Stimulated activated CD8-positive, alpha-beta memory T cell treated with anti-CD3 and anti-CD28 coated beads, Interleukin-4, amount 100 ng/mL, for 24 hours (primary cell): ENCODE results near the gene PHETA1.

ENCODE experiments used
- DNase-seq: peaks from one replicate; pipeline ENCODE4 v3.0.0-alpha.2; 2020; ENCODE audit warnings: low read depth

PHETA1 gene, protein sequence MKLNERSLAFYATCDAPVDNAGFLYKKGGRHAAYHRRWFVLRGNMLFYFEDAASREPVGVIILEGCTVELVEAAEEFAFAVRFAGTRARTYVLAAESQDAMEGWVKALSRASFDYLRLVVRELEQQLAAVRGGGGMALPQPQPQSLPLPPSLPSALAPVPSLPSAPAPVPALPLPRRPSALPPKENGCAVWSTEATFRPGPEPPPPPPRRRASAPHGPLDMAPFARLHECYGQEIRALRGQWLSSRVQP

GRCh38 chr12:111368788-111369495 lies at the start of gene PHETA1:
PHETA1 (minus strand) TSS chr12:111369095; CDS start chr12:111363427, 5,668 bp downstream.
- peak; percentile 78 for DNase-seq

DNA sequence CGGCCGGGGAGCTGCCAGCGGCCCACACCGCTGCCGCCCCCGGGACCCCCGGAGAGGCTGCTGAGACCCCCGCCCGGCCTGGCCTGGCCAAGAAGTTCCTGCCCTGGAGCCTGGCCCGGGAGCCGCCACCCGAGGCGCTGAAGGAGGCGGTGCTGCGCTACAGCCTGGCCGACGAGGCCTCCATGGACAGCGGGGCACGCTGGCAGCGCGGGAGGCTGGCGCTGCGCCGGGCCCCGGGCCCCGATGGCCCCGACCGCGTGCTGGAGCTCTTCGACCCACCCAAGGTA lies 49.6 kb upstream of the PHETA1 start:
- DNase-seq, result no peak

GRCh38 chr12:111417784-111418593 lies 49.1 kb upstream of the PHETA1 start:
- no peak for DNase-seq

- DNase-seq, result no peak
Observed at GRCh38 chr12:111417290-111417689, 48.4 kb upstream of the PHETA1 start.

DNA sequence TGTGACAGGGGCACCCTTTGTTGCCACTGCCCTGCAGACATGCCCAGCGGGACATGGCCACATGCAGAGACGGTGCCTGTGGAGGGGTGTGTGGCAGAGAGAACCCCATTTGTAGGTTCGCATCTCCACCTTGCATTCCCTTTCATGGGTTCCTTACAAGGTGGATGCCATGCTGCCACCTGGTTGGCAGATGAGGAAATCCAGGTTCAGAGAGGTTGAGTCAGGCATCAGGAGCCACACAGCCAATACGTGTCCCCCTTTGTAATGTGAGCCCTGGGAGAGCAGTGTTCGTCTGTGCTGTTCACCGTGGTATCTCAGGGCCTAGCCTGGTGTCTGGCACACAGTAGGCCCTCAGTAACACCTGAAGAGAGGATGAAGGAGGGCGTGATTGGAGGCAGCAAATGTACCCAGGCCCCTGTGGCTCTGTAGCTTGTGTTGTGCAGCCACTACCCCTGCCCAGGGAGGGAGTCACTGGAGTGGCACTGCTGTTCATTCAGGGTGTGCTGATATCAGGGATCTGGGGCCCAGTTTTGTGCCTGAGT lies 45.9 kb upstream of the PHETA1 start:
- DNase-seq, result no peak

- DNase-seq, result no peak
Observed at GRCh38 chr12:111413442-111414086, 44.7 kb upstream of the PHETA1 start.

- DNase-seq, result no peak
Observed at GRCh38 chr12:111412830-111413441, 44.0 kb upstream of the PHETA1 start.

GRCh38 chr12:111412007-111412829 lies 43.3 kb upstream of the PHETA1 start:
- DNase-seq, result no peak

DNA sequence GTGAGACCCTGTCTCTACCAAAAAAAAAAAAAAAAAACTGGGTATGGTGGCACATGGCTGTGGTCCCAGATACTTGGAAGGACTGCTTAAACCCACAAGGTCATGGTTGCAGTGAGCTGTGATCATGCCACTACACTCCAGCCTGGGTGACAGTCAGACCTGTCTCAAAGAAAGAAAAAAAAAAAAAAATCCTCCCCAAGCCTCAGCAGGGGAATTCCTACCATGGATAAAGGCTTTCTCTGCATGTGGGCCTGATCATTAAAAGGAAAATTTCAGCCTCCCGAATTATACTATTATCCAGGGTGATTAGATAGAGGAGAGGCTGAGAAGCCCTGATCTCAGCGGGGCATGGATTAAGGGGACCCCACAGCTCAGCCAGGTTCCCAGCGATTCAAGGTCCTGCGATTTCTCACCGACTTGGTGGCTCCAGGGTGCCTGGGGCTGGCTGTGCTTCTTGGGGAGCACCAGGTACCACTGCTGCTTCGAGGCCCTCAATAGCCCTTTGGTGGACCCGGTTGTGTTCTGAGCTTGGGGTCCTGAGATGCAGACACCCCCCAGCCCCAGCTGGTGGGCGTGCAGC lies 42.4 kb upstream of the PHETA1 start:
- DNase-seq, result no peak

- DNase-seq, result no peak
Observed at GRCh38 chr12:111410431-111411184, 41.7 kb upstream of the PHETA1 start.

GRCh38 chr12:111409780-111410430 lies 41.0 kb upstream of the PHETA1 start:
- DNase-seq, result no peak

GRCh38 chr12:111409403-111409779 lies 40.5 kb upstream of the PHETA1 start:
- DNase-seq, result no peak

GRCh38 chr12:111408686-111409402 lies 39.9 kb upstream of the PHETA1 start:
- DNase-seq, result no peak

GRCh38 chr12:111408116-111408440 lies 39.2 kb upstream of the PHETA1 start:
- no peak for DNase-seq

DNA sequence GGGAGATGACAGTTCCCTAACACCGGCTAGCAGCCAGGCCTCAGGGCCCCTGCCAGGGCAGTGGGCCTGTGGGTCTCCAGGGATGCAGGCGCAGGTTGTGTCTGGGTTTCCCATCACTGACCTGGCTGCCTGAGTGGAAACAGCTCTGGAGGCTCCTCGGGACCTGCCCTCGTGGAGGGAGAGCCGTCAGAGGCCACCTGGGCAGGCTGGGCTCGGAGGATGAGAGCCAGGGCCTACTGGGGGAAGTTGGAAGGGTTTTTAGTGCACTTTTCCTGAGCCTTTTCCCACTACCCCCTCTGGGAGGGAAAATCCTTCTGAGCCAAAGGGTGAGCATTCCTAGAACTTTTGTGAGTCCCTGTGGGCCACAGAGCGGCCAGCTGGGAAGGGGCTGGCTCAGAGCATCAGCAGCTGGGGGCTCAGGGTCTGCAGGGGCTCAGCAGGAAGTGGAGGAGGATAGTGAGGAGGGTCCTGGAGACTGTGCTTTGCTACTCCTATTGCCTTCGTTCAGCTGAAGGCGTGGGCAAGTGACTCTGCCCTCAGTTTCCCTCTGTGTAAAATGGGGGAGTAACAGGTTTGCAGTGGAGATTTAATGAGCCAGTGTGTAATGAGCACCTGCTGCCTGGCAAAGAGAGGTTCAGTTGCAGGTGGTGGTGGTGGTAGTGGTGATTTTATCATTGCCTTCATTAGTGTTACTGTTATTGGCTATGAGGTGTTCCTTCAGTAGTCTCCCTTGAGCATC lies 38.7 kb upstream of the PHETA1 start:
- no peak for DNase-seq

DNA sequence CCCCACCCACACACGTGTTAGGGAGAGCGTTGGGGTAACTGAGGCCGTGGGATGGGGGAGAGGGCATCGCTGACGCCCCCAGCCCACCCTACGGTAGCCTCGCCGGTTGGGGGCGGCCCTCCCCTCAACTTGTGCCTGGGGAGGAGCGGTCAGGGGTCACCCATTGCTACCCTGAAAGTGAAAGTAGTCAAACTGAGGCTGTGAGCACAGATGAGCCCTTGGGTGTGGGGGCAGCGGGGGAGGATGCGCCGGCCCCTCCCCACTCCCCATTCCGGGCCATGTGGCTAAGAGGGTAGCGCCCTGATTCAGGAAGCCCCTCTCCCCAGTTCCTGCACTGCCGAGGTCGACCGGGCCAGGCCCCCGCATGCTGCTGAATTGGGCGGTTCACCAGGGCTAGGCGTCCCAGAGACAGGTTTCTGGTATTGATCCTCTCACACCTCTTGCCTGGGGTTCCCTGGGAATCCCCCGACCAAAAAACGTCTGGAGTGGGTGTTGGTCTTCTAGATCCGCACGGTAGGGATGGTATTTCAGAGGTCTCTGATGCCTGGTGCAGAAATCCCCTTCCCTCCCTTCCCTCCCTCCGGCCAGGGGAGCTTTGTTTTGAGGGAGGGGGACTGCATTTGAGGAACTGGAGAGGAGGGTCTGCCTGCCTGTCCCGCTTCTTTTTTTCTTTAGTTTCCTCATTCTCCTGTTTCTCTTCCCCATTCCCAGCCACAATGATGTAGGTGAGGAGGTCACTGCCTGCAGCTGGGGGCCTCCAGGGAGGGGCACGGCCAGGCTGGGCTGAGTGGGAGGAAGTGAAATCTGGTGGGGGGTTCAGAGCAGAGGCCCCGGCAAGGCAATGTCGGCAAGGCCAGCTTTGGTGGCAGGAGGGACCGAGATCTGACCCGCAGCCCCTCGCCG lies 37.8 kb upstream of the PHETA1 start:
- peak; percentile 39 for DNase-seq

DNA sequence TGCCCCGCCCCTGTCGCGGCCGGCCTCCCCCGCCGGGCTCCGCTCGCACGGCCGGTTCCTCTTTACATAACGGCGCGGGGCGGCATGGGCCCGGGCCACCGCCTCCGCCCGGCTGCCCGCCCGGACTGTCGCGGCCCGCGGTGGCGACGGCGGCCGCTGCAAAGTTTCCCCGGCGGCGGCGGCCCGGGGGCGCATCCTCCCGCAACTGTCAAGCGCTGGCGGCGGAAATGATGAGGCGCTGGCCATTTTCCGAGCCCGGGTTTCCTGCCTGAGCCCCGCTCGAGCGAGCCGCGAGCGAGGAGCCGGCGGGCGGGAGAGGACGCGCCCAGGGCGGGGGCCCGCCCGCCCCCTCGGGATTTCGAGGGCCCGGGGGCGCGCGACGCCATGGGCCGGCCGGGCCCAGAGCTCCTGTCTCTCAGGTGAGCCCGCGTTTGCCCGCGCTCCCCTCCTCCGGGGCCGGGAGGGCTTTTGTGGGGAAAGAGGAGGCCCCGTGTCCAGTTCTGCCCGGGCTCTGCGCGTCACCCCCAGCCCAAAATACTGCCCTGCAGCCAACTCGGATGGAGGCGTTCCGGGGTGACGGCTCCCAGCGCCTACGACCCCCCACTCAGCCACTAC lies 37.1 kb upstream of the PHETA1 start, which contains the start of gene SH2B3:
Gene SH2B3, plus strand, starts transcription at position 65 of the 615 bp plus-strand sequence. CDS start 12,223 bp downstream, outside the sequence.
- DNase-seq, result no peak
